CD14-positive monocyte (primary cell): ENCODE data around the gene ABCC4. TPM values are rescaled to one million over a fixed set of nuclear protein-coding genes. Genes with fewer than 3 reads are reported as not detected.

Experiments
- DNase-seq, 3 donors: peaks; one replicate each; pipeline ENCODE4 v3.0.0-alpha.2; 2011 to 2022
- H2AFZ ChIP-seq: 2 replicates; pipeline ENCODE4 v1.6.0; 2012; ENCODE audit warnings: mild to moderate bottlenecking, low read depth, low read length, inconsistent platforms; ENCODE audit not compliant: insufficient read depth, poor library complexity, severe bottlenecking
- H3K27ac ChIP-seq, 2 donors: 1 replicate in 1 of 2; 2 replicates in 1 of 2; pipeline ENCODE4 v1.5.1; 2012 to 2013; ENCODE audit warnings: low read length in 2 of 2, control low read depth in 1 of 2, inconsistent platforms in 1 of 2, low read depth in 1 of 2, mild to moderate bottlenecking in 1 of 2
- H3K27me3 ChIP-seq, 2 donors: one replicate each; pipeline versions ENCODE4 v1.6.0 to v1.6.1; 2011 to 2013; ENCODE audit warnings: low read length in 2 of 2; ENCODE audit not compliant: control insufficient read depth in 2 of 2, insufficient read depth in 2 of 2
- H3K36me3 ChIP-seq, 2 donors: replicated peaks in 1 of 2; 1 replicate in 1 of 2; 2 replicates in 1 of 2; pipeline versions ENCODE4 v1.5.1 to v1.6.1; 2012 to 2013; ENCODE audit warnings: low read length in 2 of 2, control low read depth in 1 of 2, inconsistent platforms in 1 of 2, mild to moderate bottlenecking in 1 of 2; ENCODE audit not compliant: insufficient read depth in 2 of 2, control insufficient read depth in 1 of 2
- H3K4me1 ChIP-seq, 2 donors: 1 replicate in 1 of 2; 2 replicates in 1 of 2; pipeline versions ENCODE4 v1.5.1 to v1.6.1; 2012 to 2013; ENCODE audit warnings: low read length in 2 of 2, control low read depth in 1 of 2, inconsistent platforms in 1 of 2, mild to moderate bottlenecking in 1 of 2, moderate library complexity in 1 of 2; ENCODE audit not compliant: insufficient read depth in 2 of 2, control insufficient read depth in 1 of 2
- H3K4me2 ChIP-seq: replicated peaks from 2 replicates; pipeline ENCODE3; 2012; ENCODE audit warnings: low read length, moderate library complexity, mild to moderate bottlenecking; ENCODE audit not compliant: poor library complexity, severe bottlenecking; ENCODE audit errors: extremely low read depth
- H3K4me3 ChIP-seq, 3 experiments: fragments of 200-600 bp in 1 of 3; sonication (generic) in 1 of 3; replicated peaks in 1 of 3; 1 replicate in 2 of 3; 2 replicates in 1 of 3; pipeline ENCODE4 v1.5.1; 2011 to 2013; ENCODE audit warnings: low read length in 3 of 3, mild to moderate bottlenecking in 3 of 3, control low read depth in 2 of 3, low read depth in 2 of 3, inconsistent platforms in 1 of 3, moderate library complexity in 1 of 3
- H3K79me2 ChIP-seq: 2 replicates; pipeline ENCODE4 v1.6.0; 2012; ENCODE audit warnings: mild to moderate bottlenecking, control low read depth, inconsistent platforms, low read length, moderate library complexity; ENCODE audit not compliant: insufficient read depth
- H3K9ac ChIP-seq: 2 replicates; pipeline ENCODE4 v1.6.0; 2017; ENCODE audit warnings: low read length, mild to moderate bottlenecking; ENCODE audit not compliant: insufficient read depth, poor library complexity, severe bottlenecking
- H3K9me3 ChIP-seq, 2 donors: replicated peaks in 1 of 2; 1 replicate in 1 of 2; 2 replicates in 1 of 2; pipeline versions ENCODE4 v1.5.1 to v1.6.1; 2012 to 2013; ENCODE audit warnings: low read length in 2 of 2, control low read depth in 1 of 2; ENCODE audit not compliant: control insufficient read depth in 1 of 2, insufficient read depth in 1 of 2
- H4K20me1 ChIP-seq: 2 replicates; pipeline ENCODE4 v1.6.0; 2012; ENCODE audit warnings: mild to moderate bottlenecking, low read length, control low read depth, moderate library complexity; ENCODE audit not compliant: insufficient read depth
- H3K27ac Mint-ChIP-seq, 7 donors: one replicate each; pipeline ENCODE4 v1.8.0; 2020; ENCODE audit warnings: mild to moderate bottlenecking in 7 of 7, mixed read lengths in 7 of 7, moderate library complexity in 6 of 7, inconsistent platforms in 2 of 7
- H3K27me3 Mint-ChIP-seq, 3 donors: one replicate each; pipeline ENCODE4 v1.8.0; 2021 to 2022; ENCODE audit warnings: low read depth in 3 of 3, mild to moderate bottlenecking in 3 of 3, mixed read lengths in 3 of 3, moderate library complexity in 3 of 3, inconsistent platforms in 1 of 3
- H3K36me3 Mint-ChIP-seq, 2 donors: one replicate each; pipeline ENCODE4 v1.8.0; 2020; ENCODE audit warnings: mixed read lengths in 2 of 2, inconsistent platforms in 1 of 2, mild to moderate bottlenecking in 1 of 2
- H3K4me1 Mint-ChIP-seq: one replicate; pipeline ENCODE4 v1.8.0; 2020; ENCODE audit warnings: mild to moderate bottlenecking, mixed read lengths
- H3K4me3 Mint-ChIP-seq, 2 donors: one replicate each; pipeline ENCODE4 v1.8.0; 2020; ENCODE audit warnings: mild to moderate bottlenecking in 2 of 2, mixed read lengths in 2 of 2, moderate library complexity in 1 of 2
- H3K9me3 Mint-ChIP-seq, 7 donors: one replicate each; pipeline ENCODE4 v1.8.0; 2020 to 2022; ENCODE audit warnings: mixed read lengths in 7 of 7, mild to moderate bottlenecking in 6 of 7, moderate library complexity in 6 of 7, inconsistent platforms in 2 of 7
- WGBS: methylation state at CpG from one replicate; pipeline ENCODE4 v1.1.5; 2013; ENCODE audit warnings: missing lambda C conversion rate; ENCODE audit not compliant: insufficient coverage; 5-methylcytosine and 5-hydroxymethylcytosine counted together
- intact Hi-C, 2 donors: fragments of 100-400 bp; cut with micrococcal nuclease; formaldehyde crosslinking; loops; one replicate each; pipeline versions ENCODE4 v1.15.0 to v1.15.1; 2023
- polyA plus RNA-seq, 3 donors: library from polyadenylated mRNA; depleted of rRNA in 1 of 3; unstranded in 2 of 3; stranded (reverse) in 1 of 3; fragments of 300-500 nt in 2 of 3; fragments of >200 nt in 1 of 3; fragmentation: Illumina TruSeq in 2 of 3; gene quantifications; 1 replicate in 2 of 3; 2 replicates in 1 of 3; pipeline ENCODE4 v1.2.3, GENCODE V29; 2012 to 2021
- TF ChIP-seq, protein P1 (sequence below): fragments of 200-600 bp; IDR thresholded peaks from one replicate; pipeline ENCODE4 v1.8.0; 2022; ENCODE audit warnings: antibody characterized with exemption, mild to moderate bottlenecking

The ABCC4 gene
- polyA plus RNA-seq, 3 donors, result 0.96 to 2.5 (median 1.7) TPM

DNA sequence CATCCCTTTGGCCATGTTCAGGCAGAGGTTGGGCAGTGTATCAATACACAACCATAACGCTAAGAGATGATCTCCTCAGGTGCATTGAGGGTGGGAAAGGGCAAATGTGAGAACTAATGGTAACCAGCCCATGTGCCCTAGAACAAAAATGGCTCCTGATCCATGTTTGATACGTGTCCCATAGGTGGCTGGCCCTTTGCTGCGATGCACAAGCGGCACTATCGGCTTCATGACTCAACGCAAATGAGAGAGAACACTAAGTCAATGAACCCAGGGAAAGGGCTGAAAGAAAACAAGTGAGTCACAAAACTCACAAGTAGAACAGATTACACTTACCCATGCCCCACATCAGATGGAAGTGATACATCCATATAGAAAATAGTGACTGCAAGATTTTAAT is 201.7 kb downstream of the ABCC4 start:
- Histone ChIP-seq H3K4me3 (no peak overlapping the region), H4K20me1 (no peaks in the 10 kb centered on the region), H2AFZ (no peak overlapping the region), H3K4me1 (no peaks in the 10 kb centered on the region), H3K27me3 (no peaks in the 10 kb centered on the region), H3K79me2 (no peaks in the 10 kb centered on the region), H3K4me2 (no peak overlapping the region), H3K9me3 (peaks cover 5 to 6% of the 10 kb centered on the region in 2 donors), H3K9ac (no peak overlapping the region), H3K27ac (no peak overlapping the region), H3K36me3 (no peaks in the 10 kb centered on the region)
- TF ChIP-seq, protein P1, sequence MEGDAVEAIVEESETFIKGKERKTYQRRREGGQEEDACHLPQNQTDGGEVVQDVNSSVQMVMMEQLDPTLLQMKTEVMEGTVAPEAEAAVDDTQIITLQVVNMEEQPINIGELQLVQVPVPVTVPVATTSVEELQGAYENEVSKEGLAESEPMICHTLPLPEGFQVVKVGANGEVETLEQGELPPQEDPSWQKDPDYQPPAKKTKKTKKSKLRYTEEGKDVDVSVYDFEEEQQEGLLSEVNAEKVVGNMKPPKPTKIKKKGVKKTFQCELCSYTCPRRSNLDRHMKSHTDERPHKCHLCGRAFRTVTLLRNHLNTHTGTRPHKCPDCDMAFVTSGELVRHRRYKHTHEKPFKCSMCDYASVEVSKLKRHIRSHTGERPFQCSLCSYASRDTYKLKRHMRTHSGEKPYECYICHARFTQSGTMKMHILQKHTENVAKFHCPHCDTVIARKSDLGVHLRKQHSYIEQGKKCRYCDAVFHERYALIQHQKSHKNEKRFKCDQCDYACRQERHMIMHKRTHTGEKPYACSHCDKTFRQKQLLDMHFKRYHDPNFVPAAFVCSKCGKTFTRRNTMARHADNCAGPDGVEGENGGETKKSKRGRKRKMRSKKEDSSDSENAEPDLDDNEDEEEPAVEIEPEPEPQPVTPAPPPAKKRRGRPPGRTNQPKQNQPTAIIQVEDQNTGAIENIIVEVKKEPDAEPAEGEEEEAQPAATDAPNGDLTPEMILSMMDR, result no peak
- Mint-ChIP-seq H3K4me1 (no peaks in the 10 kb centered on the region), H3K36me3 (peaks cover 6 to 8% of the 10 kb centered on the region in 2 donors), H3K27me3 (peaks cover 0 to 2% (median 0%) of the 10 kb centered on the region in 3 donors), H3K9me3 (peaks cover 0 to 13% (median 4%) of the 10 kb centered on the region in 7 donors), H3K27ac (no peak overlapping the region), H3K4me3 (no peak overlapping the region)
- DNase-seq, result no peak
- intact Hi-C loops, result no loop called here
- 100% methylated on average over 6 of the region's 6 CpGs for WGBS

GRCh38 chr13:95098916-95099315 is 202.3 kb downstream of the ABCC4 start:
- Mint-ChIP-seq H3K36me3 (peaks cover 5 to 6% of the 10 kb centered on the region in 2 donors), H3K9me3 (peaks cover 0 to 13% (median 4%) of the 10 kb centered on the region in 7 donors), H3K4me1 (no peaks in the 10 kb centered on the region), H3K4me3 (no peak overlapping the region), H3K27ac (no peak overlapping the region), H3K27me3 (peaks cover 0 to 2% (median 0%) of the 10 kb centered on the region in 3 donors)
- peaks cover 5 to 6% of the 10 kb centered on the region in 2 donors for H3K9me3 ChIP-seq
- H3K27me3 ChIP-seq, result no peaks in the 10 kb centered on the region
- no peaks in the 10 kb centered on the region for H4K20me1 ChIP-seq
- H3K4me3 ChIP-seq, result no peak overlapping the region
- H3K9ac ChIP-seq, result no peak overlapping the region
- H3K79me2 ChIP-seq, result no peaks in the 10 kb centered on the region
- WGBS, result no CpG with 5 or more reads among the region's 2 CpGs
- H3K36me3 ChIP-seq, result no peaks in the 10 kb centered on the region
- TF ChIP-seq, protein P1, result no peak
- DNase-seq, result no peak
- no peak overlapping the region for H2AFZ ChIP-seq
- intact Hi-C loops, result no loop called here
- H3K27ac ChIP-seq, result no peak overlapping the region
- no peak overlapping the region for H3K4me2 ChIP-seq
- no peaks in the 10 kb centered on the region for H3K4me1 ChIP-seq
